GM19463 (cell line): ENCODE measurements around the gene SCLT1.

ENCODE experiments used
- ATAC-seq: cut with Tn5 transposase; IDR thresholded peaks from one replicate; pipeline ENCODE4 v1.9.1; 2021; ENCODE audit warnings: mild to moderate bottlenecking, moderate library complexity; ENCODE audit not compliant: unreplicated experiment

Gene SCLT1

DNA sequence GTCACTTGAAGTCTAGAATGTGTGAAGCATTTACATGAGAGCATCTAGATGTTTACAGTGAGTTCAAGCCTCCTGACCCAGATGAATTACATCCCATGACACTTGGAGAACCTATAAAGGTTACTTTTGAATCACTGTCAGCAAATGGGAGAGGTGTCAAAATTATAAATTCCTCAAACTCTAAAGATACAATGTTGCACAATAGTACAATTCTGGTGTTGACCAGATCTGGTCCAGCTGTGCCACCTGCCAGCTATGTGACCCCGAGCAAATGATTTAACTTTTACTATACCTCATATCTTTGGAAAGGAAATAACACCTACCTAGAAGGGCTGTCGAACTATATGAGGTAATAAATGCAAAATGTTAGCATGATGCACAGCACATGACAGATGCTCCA is 214.1 kb downstream of the SCLT1 start:
- ATAC-seq, result no peak

DNA sequence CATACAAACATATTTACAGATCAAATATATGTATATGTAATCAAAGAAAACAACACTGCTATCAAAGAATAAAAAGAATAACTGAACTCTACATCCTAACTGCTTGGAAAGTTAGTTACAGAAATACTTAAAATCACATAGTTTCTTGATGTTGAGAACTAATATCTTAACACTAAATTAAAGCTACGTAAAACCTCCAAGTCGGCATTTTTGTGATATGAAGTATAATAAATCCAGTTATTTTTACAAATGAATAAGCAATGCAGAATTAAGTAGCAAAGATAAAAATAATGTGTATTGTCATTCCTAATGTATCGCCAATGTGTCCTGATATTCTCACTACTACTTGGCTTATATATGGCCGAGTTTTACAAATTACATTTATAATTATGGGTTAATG is 215.4 kb downstream of the SCLT1 start:
- no peak for ATAC-seq

DNA sequence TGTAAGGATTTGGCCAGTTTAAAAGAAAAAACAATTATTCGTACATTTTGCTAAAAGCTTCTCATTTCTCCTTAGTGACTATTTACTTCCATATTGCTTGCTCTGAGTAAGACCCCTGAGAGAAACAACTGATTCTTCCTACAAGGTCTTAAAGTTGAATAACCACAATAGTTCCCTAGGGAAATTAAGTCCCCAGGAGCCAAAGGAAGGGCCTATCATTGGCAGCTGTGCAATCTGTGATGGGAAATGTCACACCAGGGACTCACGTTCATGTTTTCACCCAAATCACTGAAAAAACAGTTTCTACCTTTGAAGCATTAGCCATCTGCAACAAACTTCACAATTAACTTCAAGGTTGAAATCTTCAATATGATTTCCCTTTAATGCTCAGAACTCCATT is 217.1 kb downstream of the SCLT1 start:
- no peak for ATAC-seq

GRCh38 chr4:128871948-128872347 is 221.4 kb downstream of the SCLT1 start:
- no peak for ATAC-seq

DNA sequence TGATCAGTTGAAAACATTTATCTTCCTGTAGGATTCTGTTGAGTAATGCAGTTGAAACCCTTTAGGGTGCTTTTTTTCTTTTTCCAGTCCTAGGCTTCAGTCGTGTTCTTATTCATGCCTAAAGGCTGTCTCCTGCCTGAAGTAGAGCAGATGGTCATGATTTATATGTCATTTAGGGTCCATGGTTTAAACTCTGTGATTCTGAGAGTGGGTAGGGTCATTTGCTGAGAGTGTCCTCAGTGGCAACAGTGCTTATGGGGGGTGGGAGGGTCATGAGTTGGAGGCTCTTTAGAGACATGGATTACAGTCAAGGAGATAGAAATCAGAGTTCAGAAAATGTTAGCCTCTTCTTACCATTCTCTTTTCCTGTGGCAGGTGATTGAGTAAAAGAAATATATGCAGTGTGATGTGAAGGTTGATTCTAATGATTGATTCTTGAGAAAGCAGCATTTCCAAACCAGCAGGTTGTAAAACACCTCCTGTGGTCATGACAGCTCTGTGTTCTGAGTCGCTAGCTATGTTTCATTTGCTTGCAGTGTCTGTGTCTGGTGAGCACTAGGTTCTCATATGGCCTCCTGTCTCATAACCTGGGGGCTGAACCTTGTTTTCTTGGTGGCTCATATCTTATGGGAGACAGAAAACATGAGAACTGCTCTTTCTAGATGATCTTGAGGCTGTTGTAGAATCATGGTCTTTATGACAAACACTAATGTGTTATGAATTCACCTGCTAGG is 223.4 kb downstream of the SCLT1 start:
- ATAC-seq, result no peak

- no peak for ATAC-seq
These were observed 224.6 kb downstream of the SCLT1 start for GRCh38 chr4:128868758-128869157.

- no peak for ATAC-seq
These were observed 226.6 kb downstream of the SCLT1 start for GRCh38 chr4:128866691-128867090.

- ATAC-seq, result no peak
These were observed 227.1 kb downstream of the SCLT1 start for GRCh38 chr4:128866269-128866668.

DNA sequence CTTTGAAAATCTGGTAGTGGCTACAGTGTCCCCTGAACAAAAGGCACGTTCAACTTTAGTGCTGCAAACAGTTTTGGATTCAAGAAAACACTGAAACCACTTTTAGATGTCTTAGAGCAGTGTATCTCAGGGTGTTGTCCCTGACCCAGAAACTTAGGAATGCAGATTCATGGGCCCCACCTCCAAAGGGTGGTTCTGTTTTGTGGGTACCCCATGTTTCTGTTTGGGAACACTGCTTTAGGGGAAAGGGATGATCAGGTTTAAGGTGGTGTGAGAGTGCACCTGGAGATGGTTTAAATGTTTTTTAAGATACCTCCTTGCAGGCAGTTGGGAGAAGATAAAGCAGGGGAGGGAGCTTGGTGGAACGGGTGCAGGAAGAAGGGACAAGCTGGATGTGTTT is 228.2 kb downstream of the SCLT1 start:
- no peak for ATAC-seq

GRCh38 chr4:128863312-128864075 is 229.8 kb downstream of the SCLT1 start:
- no peak for ATAC-seq

- ATAC-seq, result peak; percentile 72
These were observed 230.6 kb downstream of the SCLT1 start for GRCh38 chr4:128862608-128863311.

- peak; percentile 16 for ATAC-seq
These were observed 231.4 kb downstream of the SCLT1 start for GRCh38 chr4:128861856-128862518.

DNA sequence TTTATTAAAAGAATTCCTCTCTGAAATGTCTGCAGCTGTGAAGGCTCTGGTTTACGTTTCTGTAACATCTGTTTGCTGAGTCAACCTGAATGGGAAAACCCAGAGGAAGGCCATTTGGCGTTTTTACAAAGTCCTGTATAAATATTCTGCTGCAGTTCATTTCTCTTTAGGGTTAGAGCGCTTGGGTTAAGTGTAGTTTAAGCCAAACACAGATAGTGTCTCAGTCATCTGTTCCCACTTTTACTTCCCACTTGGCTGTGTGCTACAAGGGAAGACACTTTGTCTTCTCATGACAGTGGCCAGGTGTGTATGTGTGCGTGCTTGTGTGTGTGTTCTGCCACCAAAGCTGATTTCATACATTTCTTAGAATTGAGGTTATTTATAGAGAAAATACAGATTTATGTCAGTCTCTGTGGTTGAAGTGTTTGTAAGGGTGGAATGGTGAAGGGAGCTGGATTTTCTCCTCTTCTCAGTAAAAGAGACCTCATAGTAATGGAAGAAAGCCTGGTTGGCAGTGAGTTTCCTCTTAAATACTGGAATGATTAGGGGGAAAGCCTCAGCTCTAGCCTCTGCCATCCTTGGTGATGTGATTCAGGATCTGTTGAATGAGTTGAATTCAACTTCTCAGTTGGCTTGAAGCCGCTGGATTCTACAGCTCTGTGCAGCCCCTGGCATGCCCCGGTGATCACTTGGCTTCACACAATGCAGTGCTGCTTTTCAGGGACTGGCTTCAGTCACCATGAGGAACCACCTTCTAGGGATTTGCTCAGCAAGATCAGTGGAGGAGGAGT is 233.3 kb downstream of the SCLT1 start:
- ATAC-seq, result no peak

GRCh38 chr4:128858879-128859671 is 234.3 kb downstream of the SCLT1 start:
- no peak for ATAC-seq

GRCh38 chr4:128856246-128856645 is 237.1 kb downstream of the SCLT1 start:
- ATAC-seq, result no peak

GRCh38 chr4:128855621-128856020 is 237.7 kb downstream of the SCLT1 start:
- no peak for ATAC-seq

- peak; percentile 75 for ATAC-seq
These were observed 238.9 kb downstream of the SCLT1 start for GRCh38 chr4:128854433-128854832.

DNA sequence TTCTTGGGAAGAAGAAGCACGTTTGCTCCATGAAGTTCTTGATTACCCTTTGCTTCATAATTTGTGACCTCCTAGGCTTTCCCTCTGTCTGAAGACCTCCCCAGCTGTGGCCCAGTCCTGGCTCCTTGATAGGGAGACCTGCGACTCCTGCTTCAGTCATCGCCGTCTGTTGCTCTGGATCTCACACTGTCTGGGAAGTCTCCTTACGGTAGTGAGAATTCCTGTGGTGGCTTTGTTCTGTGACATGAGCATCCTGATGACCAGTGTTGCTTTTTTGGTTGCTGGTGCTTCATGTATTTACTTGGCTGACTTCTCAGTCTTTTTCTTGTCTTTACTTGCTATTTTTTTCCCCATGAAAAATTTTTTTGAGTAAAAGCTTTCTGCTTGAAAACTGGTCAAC is 239.6 kb downstream of the SCLT1 start:
- ATAC-seq, result no peak

- no peak for ATAC-seq
These were observed 243.1 kb downstream of the SCLT1 start for GRCh38 chr4:128850252-128850651.

DNA sequence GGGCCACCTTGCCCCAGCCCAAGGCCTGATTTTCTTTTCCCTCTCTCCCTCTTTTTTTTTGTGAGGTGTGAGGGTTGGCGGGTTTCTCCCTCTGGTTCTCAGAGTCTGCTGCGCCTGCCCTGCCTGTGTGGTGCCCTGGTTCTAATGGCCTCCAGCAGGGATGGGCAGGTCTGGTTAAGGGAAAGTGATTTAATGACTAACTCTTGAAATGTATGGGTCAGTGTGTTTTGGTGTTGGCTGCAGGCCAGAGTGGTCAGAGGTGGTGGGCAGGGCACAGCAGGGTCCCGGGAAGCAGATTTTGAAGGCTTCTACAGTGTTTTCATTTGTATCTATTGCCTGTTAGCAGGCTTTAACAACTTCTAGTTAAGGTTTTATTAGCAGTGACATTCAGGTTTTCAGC is 244.9 kb downstream of the SCLT1 start:
- no peak for ATAC-seq
